Prostate gland (tissue), 2 donors: Measurements from ENCODE around the gene KIAA0040. TPM values are rescaled to one million over a fixed set of nuclear protein-coding genes. Genes with fewer than 3 reads are reported as not detected.
A peak's percentile ranks its signal among the peaks of the same experiment; 100 is the strongest.

Experiments
- DNase-seq: peaks from one replicate; pipeline ENCODE4 v3.0.0-alpha.2; 2019; ENCODE audit warnings: low spot score
- H3K27ac ChIP-seq, 2 donors: fragments of 200-600 bp; sonication (generic); 2 replicates each; pipeline ENCODE4 v1.5.1; 2017 to 2019
- H3K27me3 ChIP-seq: fragments of 200-600 bp; sonication (generic); replicated peaks from 2 replicates; pipeline ENCODE4 v1.5.1; 2019; ENCODE audit not compliant: insufficient read depth
- H3K36me3 ChIP-seq, 2 donors: fragments of 200-600 bp; sonication (generic); 1 replicate in 1 of 2; 2 replicates in 1 of 2; pipeline versions ENCODE4 v1.5.1 to v1.8.1; 2017 to 2019
- H3K4me1 ChIP-seq: fragments of 200-600 bp; sonication (generic); replicated peaks from 2 replicates; pipeline ENCODE4 v1.5.1; 2019
- H3K4me3 ChIP-seq, 2 donors: fragments of 200-600 bp; sonication (generic); 2 replicates each; pipeline ENCODE4 v1.5.1; 2017 to 2019
- H3K9me3 ChIP-seq: fragments of 200-600 bp; sonication (generic); 2 replicates; pipeline ENCODE4 v1.5.1; 2017
- CTCF ChIP-seq, 4 experiments: fragments of 200-600 bp in 2 of 4; fragments of 450-650 bp in 2 of 4; sonication (generic) in 2 of 4; IDR thresholded peaks; 1 replicate in 3 of 4; 2 replicates in 1 of 4; pipeline ENCODE4 v1.5.1; 2016 to 2019; ENCODE audit warnings: antibody characterized with exemption in 4 of 4, mild to moderate bottlenecking in 2 of 4, moderate library complexity in 2 of 4
- POLR2A ChIP-seq: fragments of 450-650 bp; IDR thresholded peaks from one replicate; pipeline ENCODE4 v1.6.1; 2016; ENCODE audit warnings: antibody characterized with exemption, mild to moderate bottlenecking
- POLR2AphosphoS5 ChIP-seq: sonication (generic); formaldehyde crosslinking; IDR thresholded peaks from one replicate; pipeline ENCODE4 v1.6.1; 2017; ENCODE audit warnings: antibody characterized with exemption
- WGBS: methylation state at CpG from one replicate; pipeline ENCODE4 v1.1.5; 2018; 5-methylcytosine and 5-hydroxymethylcytosine counted together
- intact Hi-C: fragments of 100-400 bp; cut with DNase I; formaldehyde crosslinking; loops from one replicate; pipeline ENCODE4 v1.14.2; 2022
- total RNA-seq, 2 donors: library from RNA; depleted of rRNA; stranded (reverse); fragments of >200 nt; gene quantifications; one replicate each; pipeline ENCODE4 v1.1.0, GENCODE V29; 2016

KIAA0040 gene
- total RNA-seq, 2 donors from 2014 or later = 17.4 to 19.1 TPM

- Histone ChIP-seq H3K27ac (no peak overlapping the region), H3K27me3 (no peaks in the 10 kb centered on the region), H3K36me3 (no peaks in the 10 kb centered on the region), H3K9me3 (no peaks in the 10 kb centered on the region), H3K4me1 (no peaks in the 10 kb centered on the region), H3K4me3 (no peak overlapping the region)
- DNase-seq = no peak
- TF ChIP-seq CTCF (IDR thresholded peaks at IDR 0.05) = no peak
- no peak for TF ChIP-seq POLR2A
- no peak for TF ChIP-seq POLR2AphosphoS5
- WGBS = 7% methylated on average over 2 of the region's 2 CpGs
- intact Hi-C loops = no loop called here
These were observed 11.8 kb upstream of the KIAA0040 start for GRCh38 chr1:175204330-175204729.

- H3K27ac ChIP-seq = no peak overlapping the region
- H3K4me1 ChIP-seq = no peaks in the 10 kb centered on the region
- no peak for TF ChIP-seq POLR2AphosphoS5
- no peak for TF ChIP-seq CTCF (IDR thresholded peaks at IDR 0.05)
- TF ChIP-seq POLR2A = no peak
- no peaks in the 10 kb centered on the region for H3K9me3 ChIP-seq
- intact Hi-C loops = no loop called here
- no peaks in the 10 kb centered on the region for H3K27me3 ChIP-seq
- WGBS = 95% methylated on average over 5 of the region's 5 CpGs
- H3K4me3 ChIP-seq = no peak overlapping the region
- H3K36me3 ChIP-seq = no peaks in the 10 kb centered on the region
- no peak for DNase-seq
These were observed 11.0 kb upstream of the KIAA0040 start for GRCh38 chr1:175203570-175204068.

- Histone ChIP-seq H3K36me3 (no peaks in the 10 kb centered on the region), H3K27ac (peak overlapping the region; percentile 0 to 20), H3K4me1 (no peaks in the 10 kb centered on the region), H3K4me3 (no peak overlapping the region), H3K27me3 (no peaks in the 10 kb centered on the region), H3K9me3 (no peaks in the 10 kb centered on the region)
- WGBS = 45% methylated on average over 7 of the region's 7 CpGs
- TF ChIP-seq POLR2A (no peak), POLR2AphosphoS5 (no peak), CTCF (IDR thresholded peaks at IDR 0.05) (no peak)
- no peak for DNase-seq
- intact Hi-C loops = no loop called here
These were observed 8.3 kb upstream of the KIAA0040 start for GRCh38 chr1:175200678-175201521.

- no peaks in the 10 kb centered on the region for H3K9me3 ChIP-seq
- intact Hi-C loops = no loop called here
- no peaks in the 10 kb centered on the region for H3K27me3 ChIP-seq
- no peaks in the 10 kb centered on the region for H3K36me3 ChIP-seq
- H3K4me3 ChIP-seq = no peak overlapping the region
- no peaks in the 10 kb centered on the region for H3K4me1 ChIP-seq
- TF ChIP-seq POLR2A = no peak
- TF ChIP-seq CTCF (IDR thresholded peaks at IDR 0.05) = no peak
- no peak for TF ChIP-seq POLR2AphosphoS5
- H3K27ac ChIP-seq = no peak overlapping the region
- DNase-seq = no peak
These were observed 5.8 kb upstream of the KIAA0040 start for GRCh38 chr1:175198332-175198731.

- H3K4me1 ChIP-seq = no peaks in the 10 kb centered on the region
- no peak overlapping the region for H3K4me3 ChIP-seq
- H3K27me3 ChIP-seq = no peaks in the 10 kb centered on the region
- H3K36me3 ChIP-seq = no peaks in the 10 kb centered on the region
- TF ChIP-seq POLR2AphosphoS5 (peak; percentile 71), CTCF (IDR thresholded peaks at IDR 0.05) (no peak), POLR2A (no peak)
- intact Hi-C loops = no loop called here
- H3K9me3 ChIP-seq = no peaks in the 10 kb centered on the region
- no peak overlapping the region for H3K27ac ChIP-seq
- peak; percentile 59 for DNase-seq
- WGBS = 46% methylated on average over 2 of the region's 2 CpGs
These were observed 5.0 kb upstream of the KIAA0040 start for GRCh38 chr1:175197531-175197930.
